C4-2B (cell line): Measurements from ENCODE around the gene FAM163B.

Experiments
- H3K27ac ChIP-seq: fragments of 450-650 bp; 2 replicates; pipeline ENCODE4 v1.5.1; 2017
- ZFX ChIP-seq: fragments of 450-650 bp; IDR thresholded peaks from 2 replicates; pipeline ENCODE4 v1.6.1; 2017
- TF ChIP-seq, protein P1 (sequence below): fragments of 450-650 bp; conservative IDR thresholded peaks from 2 replicates; pipeline ENCODE4 v1.5.1; 2017; ENCODE audit warnings: mild to moderate bottlenecking

Gene FAM163B

DNA sequence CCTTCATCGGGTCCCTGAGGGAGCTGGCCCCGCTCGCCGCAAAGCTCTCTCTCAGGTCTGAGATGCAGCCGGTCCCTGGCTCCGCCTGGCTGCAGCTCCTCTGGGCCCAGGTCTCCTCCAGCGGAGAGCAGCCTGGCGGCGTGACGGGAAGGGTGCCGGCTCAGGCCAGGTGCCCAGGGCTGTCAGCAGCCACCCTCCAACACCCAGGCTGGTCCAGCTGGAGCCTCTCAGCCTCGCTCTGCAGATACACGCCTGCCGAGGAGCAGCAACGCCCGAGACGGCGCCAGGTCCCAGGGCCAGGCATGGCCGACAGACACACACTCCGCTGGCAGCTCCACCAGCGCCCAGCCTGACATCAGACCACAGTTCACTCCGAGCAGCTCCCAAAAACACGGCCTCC, 25.6 kb downstream of the FAM163B start:
- no peak overlapping the region for H3K27ac ChIP-seq
- TF ChIP-seq ZFX = no peak
- TF ChIP-seq, protein P1, sequence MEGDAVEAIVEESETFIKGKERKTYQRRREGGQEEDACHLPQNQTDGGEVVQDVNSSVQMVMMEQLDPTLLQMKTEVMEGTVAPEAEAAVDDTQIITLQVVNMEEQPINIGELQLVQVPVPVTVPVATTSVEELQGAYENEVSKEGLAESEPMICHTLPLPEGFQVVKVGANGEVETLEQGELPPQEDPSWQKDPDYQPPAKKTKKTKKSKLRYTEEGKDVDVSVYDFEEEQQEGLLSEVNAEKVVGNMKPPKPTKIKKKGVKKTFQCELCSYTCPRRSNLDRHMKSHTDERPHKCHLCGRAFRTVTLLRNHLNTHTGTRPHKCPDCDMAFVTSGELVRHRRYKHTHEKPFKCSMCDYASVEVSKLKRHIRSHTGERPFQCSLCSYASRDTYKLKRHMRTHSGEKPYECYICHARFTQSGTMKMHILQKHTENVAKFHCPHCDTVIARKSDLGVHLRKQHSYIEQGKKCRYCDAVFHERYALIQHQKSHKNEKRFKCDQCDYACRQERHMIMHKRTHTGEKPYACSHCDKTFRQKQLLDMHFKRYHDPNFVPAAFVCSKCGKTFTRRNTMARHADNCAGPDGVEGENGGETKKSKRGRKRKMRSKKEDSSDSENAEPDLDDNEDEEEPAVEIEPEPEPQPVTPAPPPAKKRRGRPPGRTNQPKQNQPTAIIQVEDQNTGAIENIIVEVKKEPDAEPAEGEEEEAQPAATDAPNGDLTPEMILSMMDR = no peak

DNA sequence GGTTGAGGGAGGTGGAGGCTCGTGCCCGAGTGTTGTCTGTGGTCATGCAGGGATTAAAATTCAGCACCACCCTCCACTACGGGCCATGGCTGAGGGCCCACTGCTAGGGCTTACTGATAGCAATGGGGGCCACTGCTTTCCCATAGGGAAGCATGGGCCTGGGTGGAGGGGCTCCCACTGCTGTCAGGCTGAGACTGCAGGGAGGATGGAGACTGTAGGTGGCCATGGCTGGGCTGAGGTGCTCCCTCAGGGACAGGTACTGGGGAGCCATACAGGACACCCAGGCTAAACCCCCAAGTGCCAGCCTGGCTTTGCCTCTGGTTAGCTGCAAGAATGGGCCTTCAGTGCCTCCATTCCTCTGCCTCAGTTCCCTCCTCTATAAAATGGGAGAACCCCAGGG, 26.1 kb downstream of the FAM163B start:
- TF ChIP-seq, protein P1 = no peak
- no peak for TF ChIP-seq ZFX
- no peak overlapping the region for H3K27ac ChIP-seq

DNA sequence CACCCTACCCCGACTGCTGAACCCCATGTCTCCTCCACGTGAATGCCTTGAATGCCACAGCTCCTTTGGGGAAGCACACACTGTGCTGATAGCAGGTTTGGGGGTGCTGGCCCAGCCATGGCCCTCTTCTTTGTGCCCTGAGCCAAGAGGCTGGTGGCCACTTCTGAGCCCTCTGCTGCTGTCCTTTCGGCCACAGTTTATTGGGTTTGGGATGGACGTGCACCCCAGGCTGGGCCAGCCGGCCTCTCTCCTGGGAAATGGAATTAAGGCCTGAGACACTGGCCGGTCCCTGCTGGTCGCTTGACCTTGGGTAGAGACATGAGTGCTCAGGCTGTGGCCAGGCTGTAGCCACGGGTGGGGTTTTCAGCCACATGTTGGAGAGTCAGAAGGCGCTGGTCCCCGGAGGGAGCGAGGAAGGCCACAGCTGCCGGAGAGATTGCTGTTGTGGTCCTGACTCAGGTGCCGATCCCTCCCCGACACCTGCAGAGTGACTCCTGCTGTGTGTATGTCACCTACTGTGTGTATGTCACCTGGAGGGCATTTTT, 26.6 kb downstream of the FAM163B start:
- no peak overlapping the region for H3K27ac ChIP-seq
- no peak for TF ChIP-seq ZFX
- TF ChIP-seq, protein P1 = no peak

DNA sequence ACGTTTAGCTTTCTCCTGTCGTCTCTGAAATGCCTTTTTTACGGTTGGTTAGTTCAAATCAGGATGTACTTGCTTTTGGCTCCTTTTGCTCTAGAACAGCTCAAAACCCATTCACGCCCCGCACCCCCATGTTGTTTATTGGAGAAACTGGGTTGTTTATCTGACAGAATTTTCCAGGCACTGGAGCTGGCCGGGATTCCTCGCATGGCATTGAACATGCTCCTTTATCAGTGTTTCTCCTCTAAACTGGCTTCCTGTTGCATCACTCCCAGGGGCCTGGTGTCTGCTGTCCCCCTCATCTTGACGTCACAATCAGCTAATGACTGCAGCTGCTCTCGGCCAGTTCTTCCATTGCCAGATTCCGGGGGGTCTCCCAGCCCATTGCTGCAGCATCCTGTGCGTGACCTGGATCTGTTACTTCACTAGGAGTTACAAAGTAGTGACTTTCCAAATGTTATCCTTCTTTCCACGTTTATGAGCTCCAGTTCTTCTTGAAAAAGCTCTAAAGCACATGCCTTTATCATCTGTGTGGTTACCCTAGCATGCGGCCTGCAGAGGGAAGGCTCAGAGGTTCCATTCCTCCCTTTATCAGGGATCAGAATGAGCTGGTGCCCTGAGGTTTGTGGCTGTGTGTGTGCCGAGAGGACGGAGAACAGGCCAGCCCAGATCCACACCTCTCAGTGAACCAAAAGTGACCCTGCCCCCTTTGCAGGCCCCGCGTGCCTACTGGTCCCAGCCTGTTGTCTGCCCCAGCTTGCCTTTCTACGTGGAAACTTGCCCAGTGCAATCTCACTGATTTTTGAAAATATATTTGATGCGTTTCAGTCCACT, 27.5 kb downstream of the FAM163B start:
- no peak for TF ChIP-seq ZFX
- TF ChIP-seq, protein P1 = no peak

DNA sequence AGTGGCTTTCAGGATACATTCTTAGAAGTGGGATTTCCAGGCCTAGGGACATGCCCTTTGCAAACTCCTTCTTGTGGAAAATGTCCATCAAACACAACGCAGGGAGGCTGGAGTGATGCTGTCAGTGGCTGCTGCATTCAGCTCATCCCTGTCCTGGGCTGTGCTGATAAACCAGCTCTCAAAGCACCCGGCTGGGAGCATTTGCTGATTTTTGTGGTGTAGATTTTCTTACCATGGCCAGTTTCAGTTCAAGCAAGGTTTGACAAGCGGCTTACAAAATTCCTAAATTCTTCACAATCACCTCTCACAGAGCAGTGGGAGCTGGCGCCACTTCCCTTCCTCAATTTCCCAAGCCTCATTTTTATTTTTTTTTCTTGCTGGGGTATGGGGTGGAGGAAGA, 28.2 kb downstream of the FAM163B start:
- no peak overlapping the region for H3K27ac ChIP-seq
- no peak for TF ChIP-seq ZFX
- TF ChIP-seq, protein P1 = no peak

More for the DNA sequence above, 27.5 kb downstream of the FAM163B start:
- no peak overlapping the region for H3K27ac ChIP-seq

DNA sequence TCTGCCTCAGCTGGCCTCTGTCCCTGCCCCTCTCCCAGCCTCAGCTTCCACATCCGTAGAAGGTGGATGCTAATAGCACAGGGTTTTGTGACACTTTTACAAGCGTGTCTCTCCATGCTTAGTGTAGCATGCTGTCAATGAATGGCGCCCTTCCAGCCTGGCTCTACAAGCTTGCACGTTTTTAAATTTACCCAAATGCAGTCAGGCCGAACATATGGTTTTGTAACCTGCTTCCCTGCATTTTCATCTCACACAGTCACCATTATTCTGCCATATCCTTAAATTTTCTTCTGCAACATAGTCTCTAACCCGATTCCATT, 28.8 kb downstream of the FAM163B start:
- H3K27ac ChIP-seq = no peak overlapping the region
- TF ChIP-seq ZFX = no peak

DNA sequence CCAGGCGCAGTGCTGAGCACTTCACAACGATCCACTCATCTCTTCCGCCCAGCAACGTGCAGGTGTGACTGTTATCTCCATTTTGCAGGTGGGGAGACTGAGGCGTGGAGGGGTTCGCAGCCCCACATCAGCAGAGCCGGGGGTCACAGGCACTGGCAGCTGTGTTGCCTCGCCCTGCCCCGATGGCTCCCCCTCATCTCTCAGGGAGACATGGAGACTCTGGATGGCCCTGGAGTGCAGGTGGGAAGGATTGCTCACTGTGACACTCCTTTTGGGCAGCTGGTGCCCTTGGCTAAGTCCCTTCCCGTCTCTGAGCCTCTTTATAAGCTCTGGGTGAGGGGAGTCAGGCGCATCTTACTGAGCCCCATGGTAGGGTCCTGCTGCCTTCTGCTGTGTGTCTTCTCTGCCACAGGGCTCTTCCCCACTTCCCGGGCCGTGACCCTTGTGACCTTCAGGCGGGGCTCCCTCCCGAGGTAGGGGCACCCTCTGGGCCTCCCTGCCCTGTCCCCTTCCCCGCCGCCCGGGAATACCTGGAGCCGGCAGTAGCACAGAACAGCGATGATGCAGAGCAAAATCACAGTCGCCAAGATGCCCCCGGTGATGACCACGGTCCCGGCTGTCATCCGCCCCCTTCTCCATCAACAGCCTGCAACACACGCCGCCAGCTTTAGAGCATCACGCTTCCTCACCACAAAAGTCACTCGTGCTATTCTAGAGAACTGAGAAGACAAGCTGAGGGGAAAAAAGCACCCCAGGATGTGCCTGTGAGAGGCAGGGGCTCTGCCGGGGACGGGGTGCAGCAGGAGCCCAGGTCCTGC, 29.4 kb downstream of the FAM163B start:
- TF ChIP-seq, protein P1 = no peak
- no peak for TF ChIP-seq ZFX
- H3K27ac ChIP-seq = no peak overlapping the region
